NT2/D1 (cell line): Measurements from ENCODE around the gene CD38.
"Not testable (repeated sequence)": the region's sequence is repeated elsewhere in the genome, so short reads cannot be mapped to it uniquely, and the experiment has no call there.

ENCODE experiments used
- YY1 ChIP-seq: IDR thresholded peaks from 2 replicates; pipeline ENCODE4 v1.6.1; 2011; ENCODE audit not compliant: insufficient read length, insufficient read depth
- ZNF274 ChIP-seq: IDR thresholded peaks from 2 replicates; pipeline ENCODE4 v1.6.1; 2011; ENCODE audit warnings: mild to moderate bottlenecking, low read depth, low read length

- TF ChIP-seq YY1, ZNF274: not testable (repeated sequence)
Measured at GRCh38 chr4:15762460-15762859, 15.7 kb upstream of the CD38 start.
